ENCODE results near the gene BTBD9.

- TF ChIP-seq, protein P1, sequence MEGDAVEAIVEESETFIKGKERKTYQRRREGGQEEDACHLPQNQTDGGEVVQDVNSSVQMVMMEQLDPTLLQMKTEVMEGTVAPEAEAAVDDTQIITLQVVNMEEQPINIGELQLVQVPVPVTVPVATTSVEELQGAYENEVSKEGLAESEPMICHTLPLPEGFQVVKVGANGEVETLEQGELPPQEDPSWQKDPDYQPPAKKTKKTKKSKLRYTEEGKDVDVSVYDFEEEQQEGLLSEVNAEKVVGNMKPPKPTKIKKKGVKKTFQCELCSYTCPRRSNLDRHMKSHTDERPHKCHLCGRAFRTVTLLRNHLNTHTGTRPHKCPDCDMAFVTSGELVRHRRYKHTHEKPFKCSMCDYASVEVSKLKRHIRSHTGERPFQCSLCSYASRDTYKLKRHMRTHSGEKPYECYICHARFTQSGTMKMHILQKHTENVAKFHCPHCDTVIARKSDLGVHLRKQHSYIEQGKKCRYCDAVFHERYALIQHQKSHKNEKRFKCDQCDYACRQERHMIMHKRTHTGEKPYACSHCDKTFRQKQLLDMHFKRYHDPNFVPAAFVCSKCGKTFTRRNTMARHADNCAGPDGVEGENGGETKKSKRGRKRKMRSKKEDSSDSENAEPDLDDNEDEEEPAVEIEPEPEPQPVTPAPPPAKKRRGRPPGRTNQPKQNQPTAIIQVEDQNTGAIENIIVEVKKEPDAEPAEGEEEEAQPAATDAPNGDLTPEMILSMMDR (IDR thresholded peaks at IDR 0.05; ENCODE audit: extremely low read depth in 1 of 2, insufficient read depth in 1 of 2, low read depth in 1 of 2, low read length in 2 of 2) = no peak
- no peak for TF ChIP-seq EZH2 (IDR thresholded peaks at IDR 0.05; ENCODE audit: borderline replicate concordance, low read depth, low read length, severe bottlenecking)
- no peak for TF ChIP-seq POLR2A (IDR thresholded peaks at IDR 0.05; ENCODE audit: low read depth, low read length)
Measured at GRCh38 chr6:38151580-38152500, 487.9 kb downstream of the BTBD9 start.

Data from endothelial cell of umbilical vein (primary cell).